Esophagus muscularis mucosa (tissue), 4 donors: ENCODE results near the gene INTS3. TPM values are rescaled to one million over a fixed set of nuclear protein-coding genes. Genes with fewer than 3 reads are reported as not detected.

Source experiments
- DNase-seq: peaks from one replicate; pipeline ENCODE4 v3.0.0-alpha.2; 2017; ENCODE audit errors: extremely low spot score
- H3K27ac ChIP-seq, 4 donors: fragments of 200-600 bp; sonication (generic); replicated peaks in 1 of 4; 1 replicate in 3 of 4; 2 replicates in 1 of 4; pipeline ENCODE4 v1.5.1; 2016 to 2019; ENCODE audit warnings: mild to moderate bottlenecking in 1 of 4
- H3K27me3 ChIP-seq, 4 donors: fragments of 200-600 bp; sonication (generic); one replicate each; pipeline versions ENCODE4 v1.5.1 to v1.6.0; 2016 to 2019
- H3K36me3 ChIP-seq, 4 donors: fragments of 200-600 bp; sonication (generic); one replicate each; pipeline ENCODE4 v1.5.1; 2016 to 2019
- H3K4me1 ChIP-seq, 4 donors: fragments of 200-600 bp; sonication (generic); one replicate each; pipeline ENCODE4 v1.5.1; 2016 to 2019
- H3K4me3 ChIP-seq, 4 donors: fragments of 200-600 bp; sonication (generic); 1 replicate in 2 of 4; 2 replicates in 2 of 4; pipeline ENCODE4 v1.5.1; 2016 to 2019; ENCODE audit warnings: mild to moderate bottlenecking in 4 of 4, moderate library complexity in 1 of 4
- H3K9me3 ChIP-seq, 4 donors: fragments of 200-600 bp; sonication (generic); 1 replicate in 3 of 4; 2 replicates in 1 of 4; pipeline ENCODE4 v1.5.1; 2016 to 2019
- CTCF ChIP-seq, 3 experiments: fragments of 200-600 bp in 2 of 3; fragments of 450-650 bp in 1 of 3; sonication (generic) in 2 of 3; IDR thresholded peaks; one replicate each; pipeline ENCODE4 v1.5.1; 2017 to 2019; ENCODE audit warnings: antibody characterized with exemption in 3 of 3, mild to moderate bottlenecking in 2 of 3, moderate library complexity in 1 of 3
- EP300 ChIP-seq: sonication (generic); formaldehyde crosslinking; IDR thresholded peaks from one replicate; pipeline ENCODE4 v1.6.1; 2017; ENCODE audit warnings: antibody characterized with exemption
- POLR2A ChIP-seq: fragments of 450-650 bp; IDR thresholded peaks from one replicate; pipeline ENCODE4 v1.6.1; 2017; ENCODE audit warnings: antibody characterized with exemption, moderate library complexity, mild to moderate bottlenecking, low read depth
- POLR2AphosphoS5 ChIP-seq, 2 donors: sonication (generic); formaldehyde crosslinking; IDR thresholded peaks; one replicate each; pipeline ENCODE4 v1.6.1; 2017; ENCODE audit warnings: antibody characterized with exemption in 2 of 2
- WGBS: methylation state at CpG from one replicate; pipeline ENCODE4 v1.1.5; 2018; 5-methylcytosine and 5-hydroxymethylcytosine counted together
- intact Hi-C: fragments of 100-400 bp; cut with DNase I; formaldehyde crosslinking; loops from one replicate; pipeline ENCODE4 v1.15.1; 2023
- total RNA-seq, 4 donors: library from RNA; depleted of rRNA; stranded (reverse); fragments of >200 nt; gene quantifications; one replicate each; pipeline versions ENCODE4 v1.1.0 to v1.2.1, GENCODE V29; 2016

Gene INTS3
- total RNA-seq, 4 donors from 2014 or later, result 32.3 to 45.5 (median 38.9) TPM

- Histone ChIP-seq H3K36me3 (peaks cover 0 to 12% (median 4%) of the 10 kb centered on the region in 4 donors), H3K4me1 (peaks cover 0 to 8% (median 1%) of the 10 kb centered on the region in 4 donors), H3K4me3 (no peak overlapping the region), H3K27me3 (no peaks in the 10 kb centered on the region), H3K27ac (no peak overlapping the region), H3K9me3 (no peaks in the 10 kb centered on the region)
- TF ChIP-seq POLR2AphosphoS5 (IDR thresholded peaks at IDR 0.05), result peak in 1 of 2 donors; percentile 53
- no peak for TF ChIP-seq POLR2A
- peak; percentile 89 to 93 (median 91) for TF ChIP-seq CTCF (IDR thresholded peaks at IDR 0.05)
- TF ChIP-seq EP300, result no peak
- intact Hi-C loops, result loop anchor here (2.0 to 5.0 kb wide), 3 partner anchors 125 to 190 kb away; partner anchors contain the start of genes DENND4B, GATAD2B and RAB13
- WGBS, result 58% methylated on average over 26 of the region's 26 CpGs
- DNase-seq, result no peak
Observed at GRCh38 chr1:153796786-153797659, 69.2 kb downstream of the INTS3 start.

GRCh38 chr1:153798468-153798780, 70.6 kb downstream of the INTS3 start:
- Histone ChIP-seq H3K36me3 (peaks cover 0 to 12% (median 5%) of the 10 kb centered on the region in 4 donors), H3K4me3 (no peak overlapping the region), H3K27me3 (no peaks in the 10 kb centered on the region), H3K4me1 (peaks cover 0 to 8% (median 4%) of the 10 kb centered on the region in 4 donors), H3K9me3 (no peaks in the 10 kb centered on the region), H3K27ac (no peak overlapping the region)
- no peak for DNase-seq
- TF ChIP-seq EP300 (no peak), POLR2AphosphoS5 (IDR thresholded peaks at IDR 0.05) (no peak), CTCF (IDR thresholded peaks at IDR 0.05) (no peak), POLR2A (no peak)
- intact Hi-C loops, result loop anchor here (5.0 kb wide), 1 partner anchor 124 kb away; the partner anchor contains the start of gene GATAD2B
- WGBS, result 70% methylated on average over 2 of the region's 3 CpGs

DNA sequence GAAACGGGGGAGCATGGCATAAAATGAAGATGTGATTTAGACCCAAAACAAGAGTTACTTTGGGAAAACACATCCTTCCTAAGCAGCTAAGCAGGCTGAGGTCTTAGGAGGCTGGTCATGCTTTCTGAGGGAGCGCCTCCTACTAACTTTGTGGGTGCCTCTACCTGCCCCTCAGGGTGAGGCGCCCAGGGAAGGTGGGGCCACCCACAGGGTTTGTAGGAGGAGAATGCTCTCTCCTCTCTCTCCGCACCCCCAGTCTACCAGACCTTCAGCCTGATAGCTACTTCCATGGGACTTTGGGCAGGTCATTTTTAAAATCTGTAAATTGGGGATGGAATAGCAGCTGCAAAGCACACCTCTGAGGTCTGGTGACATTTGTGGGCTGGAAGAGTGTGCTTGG, 71.2 kb downstream of the INTS3 start:
- Histone ChIP-seq H3K4me1 (peaks cover 0 to 12% (median 6%) of the 10 kb centered on the region in 4 donors), H3K9me3 (no peaks in the 10 kb centered on the region), H3K36me3 (peaks cover 0 to 12% (median 5%) of the 10 kb centered on the region in 4 donors), H3K27ac (no peak overlapping the region), H3K27me3 (no peaks in the 10 kb centered on the region), H3K4me3 (no peak overlapping the region)
- TF ChIP-seq POLR2A (no peak), EP300 (no peak), POLR2AphosphoS5 (IDR thresholded peaks at IDR 0.05) (no peak), CTCF (IDR thresholded peaks at IDR 0.05) (no peak)
- intact Hi-C loops, result loop anchor here (5.0 kb wide), 1 partner anchor 123 kb away; the partner anchor contains the start of gene GATAD2B
- DNase-seq, result no peak
- 80% methylated on average over 3 of the region's 4 CpGs for WGBS

DNA sequence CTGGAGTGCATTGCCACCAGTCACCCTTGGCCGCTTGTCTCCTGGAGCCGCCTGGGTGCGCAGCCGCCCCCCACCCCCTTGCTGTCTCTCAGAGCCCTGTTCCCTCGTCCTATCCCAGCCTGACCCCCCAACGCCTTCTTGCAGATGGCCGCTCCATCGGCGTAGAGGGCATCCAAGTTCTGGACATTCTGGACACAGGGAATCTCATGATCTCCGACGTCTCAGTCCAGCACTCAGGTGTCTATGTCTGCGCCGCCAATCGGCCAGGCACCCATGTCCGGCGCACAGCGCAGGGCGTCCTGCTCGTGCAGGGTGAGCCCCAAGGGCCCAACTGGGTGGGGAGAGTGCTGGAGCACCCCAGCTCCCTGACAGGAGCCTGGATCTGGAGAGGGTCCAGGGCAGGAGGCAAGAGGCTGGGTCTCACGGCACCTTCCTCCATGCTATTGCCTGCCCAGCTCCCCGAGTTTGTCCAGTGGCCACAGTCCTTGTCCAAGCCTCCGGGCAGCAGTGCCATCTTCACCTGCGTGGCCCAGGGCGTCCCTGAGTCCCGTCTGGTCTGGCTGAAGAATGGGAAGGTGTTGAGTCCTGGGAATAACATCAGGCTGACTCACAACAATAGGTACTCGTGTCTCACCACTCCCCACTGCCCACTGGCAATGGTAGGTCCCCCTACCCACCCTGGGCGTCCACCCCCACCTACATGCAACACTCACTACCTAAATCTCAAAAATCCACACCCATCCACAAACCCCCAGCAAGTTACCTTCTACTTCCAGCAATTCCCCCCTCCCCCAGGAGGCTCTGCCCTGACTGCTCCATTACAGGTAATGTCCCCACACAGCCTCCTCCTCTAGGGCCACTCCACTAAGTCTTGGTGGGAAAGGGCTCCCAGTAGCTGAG, 72.0 kb downstream of the INTS3 start:
- no peak overlapping the region for H3K4me3 ChIP-seq
- no peak for TF ChIP-seq POLR2AphosphoS5 (IDR thresholded peaks at IDR 0.05)
- TF ChIP-seq CTCF (IDR thresholded peaks at IDR 0.05), result no peak
- no peak for TF ChIP-seq POLR2A
- no peak for TF ChIP-seq EP300
- WGBS, result 93% methylated on average over 16 of the region's 27 CpGs

More for the DNA sequence above, 72.0 kb downstream of the INTS3 start:
- Histone ChIP-seq H3K36me3 (peaks cover 0 to 12% (median 5%) of the 10 kb centered on the region in 4 donors), H3K27me3 (no peaks in the 10 kb centered on the region), H3K27ac (no peak overlapping the region), H3K9me3 (no peaks in the 10 kb centered on the region), H3K4me1 (peaks cover 0 to 18% (median 8%) of the 10 kb centered on the region in 4 donors)
- intact Hi-C loops, result loop anchor here (5.0 kb wide), 1 partner anchor 122 kb away; the partner anchor contains the start of gene GATAD2B
- no peak for DNase-seq
